Skeletal muscle tissue (tissue), 4 donors: ENCODE data around the gene IPCEF1. TPM values are rescaled to one million over a fixed set of nuclear protein-coding genes. Genes with fewer than 3 reads are reported as not detected.

Experiments
- H3K27ac ChIP-seq: one replicate; pipeline ENCODE4 v1.7.0; 2013; ENCODE audit warnings: mild to moderate bottlenecking, low read depth, low read length, inconsistent platforms
- H3K27me3 ChIP-seq, 3 donors: one replicate each; pipeline ENCODE4 v1.7.0; 2013; ENCODE audit warnings: low read length in 3 of 3; ENCODE audit not compliant: control insufficient read depth in 3 of 3, insufficient read depth in 3 of 3
- H3K36me3 ChIP-seq, 3 donors: one replicate each; pipeline ENCODE4 v1.7.0; 2013; ENCODE audit warnings: low read length in 3 of 3; ENCODE audit not compliant: control insufficient read depth in 3 of 3, insufficient read depth in 3 of 3
- H3K4me1 ChIP-seq, 3 donors: one replicate each; pipeline ENCODE4 v1.7.0; 2013; ENCODE audit warnings: low read length in 3 of 3, mild to moderate bottlenecking in 3 of 3; ENCODE audit not compliant: control insufficient read depth in 3 of 3, insufficient read depth in 3 of 3
- H3K4me3 ChIP-seq, 3 donors: one replicate each; pipeline ENCODE4 v1.7.0; 2013; ENCODE audit warnings: low read length in 3 of 3
- H3K9ac ChIP-seq, 3 donors: one replicate each; pipeline ENCODE4 v1.7.0; 2013; ENCODE audit warnings: low read length in 3 of 3, mild to moderate bottlenecking in 3 of 3, moderate library complexity in 2 of 3, low read depth in 1 of 3
- H3K9me3 ChIP-seq, 3 donors: one replicate each; pipeline ENCODE4 v1.7.0; 2013; ENCODE audit warnings: low read length in 3 of 3; ENCODE audit not compliant: control insufficient read depth in 3 of 3
- total RNA-seq: library from RNA; depleted of rRNA; stranded (reverse); fragments of >200 nt; gene quantifications from one replicate; pipeline ENCODE4 v1.2.3, GENCODE V29; 2014
- donor health status: Osteomylitis.

The IPCEF1 gene
- total RNA-seq, 1 donor from 2014 or later = 2.1 TPM

GRCh38 chr6:154301839-154302752 is 54.5 kb downstream of the IPCEF1 start:
- H3K9me3 ChIP-seq = no peaks in the 10 kb centered on the region
- no peak overlapping the region for H3K27ac ChIP-seq
- no peak overlapping the region for H3K4me3 ChIP-seq
- H3K4me1 ChIP-seq = peaks cover 0 to 6% (median 3%) of the 10 kb centered on the region in 3 donors
- H3K27me3 ChIP-seq = no peaks in the 10 kb centered on the region
- no peak overlapping the region for H3K9ac ChIP-seq
- no peaks in the 10 kb centered on the region for H3K36me3 ChIP-seq

- H3K27ac ChIP-seq = no peak overlapping the region
- H3K27me3 ChIP-seq = no peaks in the 10 kb centered on the region
Observed at GRCh38 chr6:154301086-154301625, 55.4 kb downstream of the IPCEF1 start.

GRCh38 chr6:154298297-154298696 is 58.3 kb downstream of the IPCEF1 start:
- Histone ChIP-seq H3K27me3 (no peaks in the 10 kb centered on the region), H3K9ac (no peak overlapping the region), H3K4me3 (no peak overlapping the region), H3K36me3 (no peaks in the 10 kb centered on the region), H3K4me1 (peaks cover 0 to 6% (median 3%) of the 10 kb centered on the region in 3 donors), H3K27ac (no peak overlapping the region), H3K9me3 (no peaks in the 10 kb centered on the region)

More at GRCh38 chr6:154301086-154301625, 55.4 kb downstream of the IPCEF1 start:
- no peak overlapping the region for H3K9ac ChIP-seq
- no peak overlapping the region for H3K4me3 ChIP-seq
- peaks cover 0 to 6% (median 3%) of the 10 kb centered on the region in 3 donors for H3K4me1 ChIP-seq
- no peaks in the 10 kb centered on the region for H3K9me3 ChIP-seq
- no peaks in the 10 kb centered on the region for H3K36me3 ChIP-seq

GRCh38 chr6:154297721-154298120 is 58.9 kb downstream of the IPCEF1 start:
- Histone ChIP-seq H3K9ac (no peak overlapping the region), H3K36me3 (no peaks in the 10 kb centered on the region), H3K9me3 (no peaks in the 10 kb centered on the region), H3K27me3 (no peaks in the 10 kb centered on the region), H3K27ac (no peak overlapping the region), H3K4me1 (peaks cover 0 to 6% (median 3%) of the 10 kb centered on the region in 3 donors), H3K4me3 (no peak overlapping the region)

- no peak overlapping the region for H3K27ac ChIP-seq
- H3K27me3 ChIP-seq = no peaks in the 10 kb centered on the region
- H3K9ac ChIP-seq = no peak overlapping the region
- H3K4me1 ChIP-seq = peaks cover 0 to 6% (median 3%) of the 10 kb centered on the region in 3 donors
- H3K4me3 ChIP-seq = no peak overlapping the region
- H3K9me3 ChIP-seq = no peaks in the 10 kb centered on the region
- H3K36me3 ChIP-seq = no peaks in the 10 kb centered on the region
Observed at GRCh38 chr6:154297210-154297609, 59.4 kb downstream of the IPCEF1 start.

- Histone ChIP-seq H3K36me3 (no peaks in the 10 kb centered on the region), H3K9me3 (no peaks in the 10 kb centered on the region), H3K27me3 (no peaks in the 10 kb centered on the region), H3K27ac (no peak overlapping the region), H3K4me1 (peaks cover 0 to 6% (median 2%) of the 10 kb centered on the region in 3 donors), H3K4me3 (no peak overlapping the region), H3K9ac (no peak overlapping the region)
Observed at GRCh38 chr6:154295733-154296132, 60.9 kb downstream of the IPCEF1 start.

GRCh38 chr6:154292855-154293519 is 63.6 kb downstream of the IPCEF1 start:
- Histone ChIP-seq H3K9ac (no peak overlapping the region), H3K36me3 (no peaks in the 10 kb centered on the region), H3K27me3 (no peaks in the 10 kb centered on the region), H3K9me3 (no peaks in the 10 kb centered on the region), H3K4me1 (peaks cover 0 to 5% (median 0%) of the 10 kb centered on the region in 3 donors), H3K4me3 (no peak overlapping the region), H3K27ac (no peak overlapping the region)

GRCh38 chr6:154292066-154292465 is 64.5 kb downstream of the IPCEF1 start:
- Histone ChIP-seq H3K4me3 (no peak overlapping the region), H3K36me3 (no peaks in the 10 kb centered on the region)

GRCh38 chr6:154289818-154290508 is 66.6 kb downstream of the IPCEF1 start:
- Histone ChIP-seq H3K27ac (no peak overlapping the region), H3K9me3 (no peaks in the 10 kb centered on the region), H3K9ac (no peak overlapping the region), H3K27me3 (no peaks in the 10 kb centered on the region), H3K4me1 (no peaks in the 10 kb centered on the region), H3K4me3 (no peak overlapping the region), H3K36me3 (no peaks in the 10 kb centered on the region)

More at GRCh38 chr6:154292066-154292465, 64.5 kb downstream of the IPCEF1 start:
- no peaks in the 10 kb centered on the region for H3K27me3 ChIP-seq
- no peaks in the 10 kb centered on the region for H3K9me3 ChIP-seq
- H3K27ac ChIP-seq = no peak overlapping the region
- no peak overlapping the region for H3K9ac ChIP-seq
- no peaks in the 10 kb centered on the region for H3K4me1 ChIP-seq
